ENCODE data around the gene TBC1D3D. TPM values are rescaled to one million over a fixed set of nuclear protein-coding genes. Genes with fewer than 3 reads are reported as not detected.
"Not testable (repeated sequence)": the region's sequence is repeated elsewhere in the genome, so short reads cannot be mapped to it uniquely, and the experiment has no call there.

The TBC1D3D gene
- total RNA-seq (2014; rRNA removed; shearing (Covaris generic); ENCODE audit: low replicate concordance), result not detected in 2 replicates

GRCh38 chr17:38003676-38004075 lies at the start of gene TBC1D3D:
Gene TBC1D3D, plus strand, starts transcription at chr17:38003976. Its CDS starts 1,585 bp downstream, at chr17:38005561.
- DNase-seq (ENCODE audit: low read depth); in situ Hi-C loops (cut with HindIII; ENCODE audit: low pct_unique_long_range_greater_than_20kb, low sequenced_read_pairs): not testable (repeated sequence)

DNA sequence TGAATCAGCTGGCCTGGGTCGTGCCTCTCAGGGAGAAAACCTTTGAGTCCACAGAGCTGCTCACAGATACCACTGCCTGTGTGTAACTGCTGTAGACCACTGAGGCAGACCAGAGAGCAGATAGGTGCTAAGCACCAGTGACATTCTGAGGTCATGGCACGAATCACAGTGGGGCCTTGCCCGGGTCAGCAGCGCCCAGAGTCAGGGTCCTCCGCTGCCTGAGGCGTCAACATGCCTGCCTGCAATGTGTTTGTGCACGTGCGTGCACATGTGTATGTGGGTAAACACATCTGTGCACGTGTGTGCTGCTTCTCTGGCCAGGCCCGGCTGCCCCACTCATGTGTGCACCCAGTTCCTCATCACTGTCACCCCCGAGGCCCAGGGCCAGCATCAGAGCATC lies 14.8 kb upstream of the TBC1D3D start, which contains the start of gene TBC1D3L:
Gene TBC1D3L (minus strand): TSS at position 101 of the 400 bp plus-strand sequence. CDS start 1,540 bp downstream, outside the sequence.
- DNase-seq (ENCODE audit: low read depth); in situ Hi-C loops (cut with HindIII; ENCODE audit: low pct_unique_long_range_greater_than_20kb, low sequenced_read_pairs): not testable (repeated sequence)

Other genes starting within 250 kb of the TBC1D3D start
- not detected in 2 replicates for gene TBC1D3K, start 79.6 kb upstream of the TBC1D3D start, total RNA-seq (2014; rRNA removed; shearing (Covaris generic); ENCODE audit: low replicate concordance)
- gene TBC1D3L, start 14.9 kb upstream of the TBC1D3D start, total RNA-seq (2014; rRNA removed; shearing (Covaris generic); ENCODE audit: low replicate concordance), result 2.8 and 4.3 TPM in 2 replicates
- gene TBC1D3C, start 64.7 kb downstream of the TBC1D3D start, total RNA-seq (2014; rRNA removed; shearing (Covaris generic); ENCODE audit: low replicate concordance), result not detected in 2 replicates
- not detected in 2 replicates for gene TBC1D3E, start 124.0 kb downstream of the TBC1D3D start, total RNA-seq (2014; rRNA removed; shearing (Covaris generic); ENCODE audit: low replicate concordance)
- not detected in 2 replicates for gene TBC1D3, start 188.6 kb downstream of the TBC1D3D start, total RNA-seq (2014; rRNA removed; shearing (Covaris generic); ENCODE audit: low replicate concordance)

Measured in Caki2 (cell line).